AG09309 (cell line): Measurements from ENCODE around the gene GDF3.

Experiments
- DNase-seq: peaks from one replicate; pipeline ENCODE4 v3.0.0-alpha.2; 2010; ENCODE audit warnings: low read depth
- H3K4me3 ChIP-seq: 2 replicates; pipeline ENCODE4 v1.5.1; 2011; ENCODE audit warnings: mild to moderate bottlenecking, low read depth, low read length, moderate library complexity; ENCODE audit not compliant: control insufficient read depth
- TF ChIP-seq, protein P1 (sequence below): IDR thresholded peaks from 2 replicates; pipeline ENCODE4 v1.5.1; 2011; ENCODE audit warnings: mild to moderate bottlenecking, low read depth, low read length, inconsistent platforms; ENCODE audit not compliant: insufficient read depth, control insufficient read depth; ENCODE audit errors: missing control alignments

GDF3 gene

DNA sequence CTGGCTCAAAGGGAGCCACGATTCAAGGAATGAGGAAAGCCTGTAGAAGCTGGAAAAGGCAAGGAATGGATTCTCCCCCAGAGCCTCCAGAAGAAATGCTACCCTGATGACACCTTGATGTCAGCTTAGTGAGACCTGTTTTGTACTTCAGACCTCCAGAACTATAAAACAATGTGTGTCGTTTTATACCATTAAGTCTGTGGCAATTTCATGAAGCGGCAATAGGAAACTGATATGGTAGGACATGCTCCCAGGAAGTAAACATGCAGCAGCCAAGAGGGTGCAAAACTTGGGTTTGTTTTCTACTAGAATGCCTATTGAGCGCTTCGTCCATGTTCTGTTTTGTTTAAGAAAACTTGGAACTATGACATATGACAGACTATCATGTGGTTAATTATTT, 27.4 kb downstream of the GDF3 start:
- DNase-seq = no peak
- TF ChIP-seq, protein P1, sequence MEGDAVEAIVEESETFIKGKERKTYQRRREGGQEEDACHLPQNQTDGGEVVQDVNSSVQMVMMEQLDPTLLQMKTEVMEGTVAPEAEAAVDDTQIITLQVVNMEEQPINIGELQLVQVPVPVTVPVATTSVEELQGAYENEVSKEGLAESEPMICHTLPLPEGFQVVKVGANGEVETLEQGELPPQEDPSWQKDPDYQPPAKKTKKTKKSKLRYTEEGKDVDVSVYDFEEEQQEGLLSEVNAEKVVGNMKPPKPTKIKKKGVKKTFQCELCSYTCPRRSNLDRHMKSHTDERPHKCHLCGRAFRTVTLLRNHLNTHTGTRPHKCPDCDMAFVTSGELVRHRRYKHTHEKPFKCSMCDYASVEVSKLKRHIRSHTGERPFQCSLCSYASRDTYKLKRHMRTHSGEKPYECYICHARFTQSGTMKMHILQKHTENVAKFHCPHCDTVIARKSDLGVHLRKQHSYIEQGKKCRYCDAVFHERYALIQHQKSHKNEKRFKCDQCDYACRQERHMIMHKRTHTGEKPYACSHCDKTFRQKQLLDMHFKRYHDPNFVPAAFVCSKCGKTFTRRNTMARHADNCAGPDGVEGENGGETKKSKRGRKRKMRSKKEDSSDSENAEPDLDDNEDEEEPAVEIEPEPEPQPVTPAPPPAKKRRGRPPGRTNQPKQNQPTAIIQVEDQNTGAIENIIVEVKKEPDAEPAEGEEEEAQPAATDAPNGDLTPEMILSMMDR = no peak
- no peak overlapping the region for H3K4me3 ChIP-seq

DNA sequence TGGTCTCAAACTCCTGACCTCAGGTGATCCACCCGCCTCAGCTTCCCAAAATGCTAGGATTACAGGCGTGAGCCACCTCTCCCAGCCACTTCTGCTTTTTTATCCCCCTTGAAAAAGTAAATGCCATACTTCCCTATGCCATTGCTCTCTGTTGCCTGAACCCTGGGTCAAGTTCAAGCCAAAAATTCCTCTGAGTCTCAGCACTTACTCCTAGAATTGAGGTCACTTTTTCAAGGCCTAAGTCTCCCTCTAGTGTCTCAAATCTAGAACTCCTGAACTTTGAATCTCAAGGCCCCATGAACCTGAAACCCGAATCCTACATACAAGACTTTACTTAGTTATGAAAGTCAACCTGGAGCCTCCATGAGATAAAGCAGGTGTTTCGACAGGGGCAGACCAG, 28.4 kb downstream of the GDF3 start:
- TF ChIP-seq, protein P1 = peak; percentile 36
- H3K4me3 ChIP-seq = no peak overlapping the region
- no peak for DNase-seq

DNA sequence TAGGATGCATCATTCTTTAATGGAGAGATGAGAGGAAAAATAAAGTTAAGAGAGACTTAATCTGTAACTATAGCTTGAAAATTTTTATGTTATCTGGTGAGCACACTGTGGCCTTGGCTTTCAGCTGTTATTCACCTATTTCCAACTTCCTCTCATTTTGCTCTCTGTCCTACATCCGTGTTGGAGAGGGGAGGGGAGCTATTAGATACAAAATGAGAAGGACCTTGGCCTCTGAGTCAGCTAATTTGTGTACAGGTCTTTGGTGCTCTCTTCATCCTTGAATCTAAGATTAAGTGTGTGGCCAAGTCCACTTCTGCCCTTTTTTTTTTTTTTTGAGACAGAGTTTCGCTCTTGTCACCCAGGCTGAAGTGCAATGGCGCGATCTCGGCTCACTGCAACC, 29.0 kb downstream of the GDF3 start:
- H3K4me3 ChIP-seq = no peak overlapping the region
- TF ChIP-seq, protein P1 = no peak

DNA sequence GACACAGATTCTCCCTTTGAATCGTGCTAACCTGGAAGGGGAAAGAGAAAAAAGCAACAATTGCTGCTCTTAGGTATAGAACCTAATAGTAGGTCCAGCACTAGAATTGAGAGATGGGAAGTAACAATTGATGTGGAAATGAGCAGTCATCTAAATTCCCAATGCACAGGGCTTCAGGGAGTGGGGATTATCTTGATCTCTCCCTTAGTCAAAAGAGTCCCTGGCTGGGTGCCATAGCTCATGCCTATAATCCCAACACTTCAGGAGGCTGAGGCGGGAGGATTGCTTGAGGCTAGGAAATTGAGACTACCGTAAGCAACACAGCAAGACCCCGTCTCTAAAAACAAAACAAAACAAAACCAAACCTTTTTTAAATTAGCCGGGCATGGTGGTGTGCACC, 33.8 kb downstream of the GDF3 start:
- TF ChIP-seq, protein P1 = no peak
- no peak for DNase-seq
- H3K4me3 ChIP-seq = no peak overlapping the region

More for the DNA sequence above, 29.0 kb downstream of the GDF3 start:
- DNase-seq = no peak

DNA sequence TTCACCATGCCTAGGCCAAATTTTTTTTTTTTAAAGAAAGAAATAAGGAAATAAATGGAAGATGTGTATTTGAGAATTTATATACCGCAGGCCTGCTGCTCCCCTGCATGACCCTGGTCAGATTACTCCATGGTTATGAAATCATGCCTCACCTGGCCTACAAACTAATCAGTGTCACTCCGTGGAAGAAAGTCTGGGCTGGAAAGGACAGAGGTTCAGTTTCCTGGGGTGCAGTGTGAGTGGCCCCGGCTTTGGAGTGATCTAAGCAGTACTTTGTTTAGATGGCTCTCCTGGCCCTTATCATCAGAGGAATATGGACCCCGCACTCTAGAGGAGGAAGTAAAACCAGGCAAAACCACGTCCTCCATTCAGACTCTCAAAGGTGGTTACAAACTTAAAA, 39.5 kb downstream of the GDF3 start:
- DNase-seq = no peak
- H3K4me3 ChIP-seq = no peak overlapping the region
- TF ChIP-seq, protein P1 = no peak

DNA sequence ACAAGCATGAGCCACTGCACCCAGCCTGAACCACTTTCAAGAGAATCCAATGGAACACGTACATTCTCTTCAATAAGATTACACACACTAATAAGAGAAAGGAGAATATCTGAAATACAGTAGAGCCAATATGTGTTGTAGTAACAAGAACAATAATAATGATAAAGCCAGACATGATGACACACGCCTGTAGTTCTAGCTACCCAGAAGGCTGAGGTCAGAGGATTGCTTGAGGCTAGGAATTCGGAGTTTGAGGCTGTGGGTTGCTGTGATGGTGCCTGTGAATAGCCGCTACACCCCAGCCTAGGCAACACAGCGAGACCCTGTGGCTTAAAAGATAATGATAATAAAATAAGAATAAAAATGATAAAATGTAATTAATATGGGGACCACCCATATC, 45.5 kb downstream of the GDF3 start:
- DNase-seq = no peak
- no peak overlapping the region for H3K4me3 ChIP-seq
- TF ChIP-seq, protein P1 = no peak

DNA sequence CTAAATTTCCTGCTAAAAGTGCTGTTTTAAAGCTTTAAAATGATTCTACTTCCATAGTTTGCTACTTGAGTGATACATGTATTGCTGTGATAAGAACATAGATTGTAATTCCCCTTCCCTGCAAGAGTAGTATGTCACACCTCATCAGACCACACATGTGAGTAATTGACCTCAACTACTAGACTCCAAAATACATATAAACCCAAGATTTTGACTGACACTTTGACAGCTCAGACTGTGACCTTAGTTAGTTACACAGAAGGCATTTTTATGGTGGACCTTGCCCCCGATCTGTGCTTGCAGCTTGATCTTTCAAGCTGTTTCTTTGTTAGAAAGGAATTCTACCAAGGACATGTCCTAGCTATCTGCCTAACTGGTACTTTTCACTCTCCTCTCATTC, 48.5 kb downstream of the GDF3 start:
- no peak for DNase-seq
- TF ChIP-seq, protein P1 = no peak
- no peak overlapping the region for H3K4me3 ChIP-seq
